Ectodermal cell (in vitro differentiated cells): ENCODE data around the gene COA5.

Experiments used
- H3K27ac ChIP-seq: 2 replicates; pipeline ENCODE4 v1.7.0; 2013; ENCODE audit warnings: mild to moderate bottlenecking, low read depth, low read length; ENCODE audit not compliant: insufficient read depth, poor library complexity, severe bottlenecking
- H3K27me3 ChIP-seq: 2 replicates; pipeline ENCODE4 v1.7.0; 2013; ENCODE audit warnings: mild to moderate bottlenecking, low read length; ENCODE audit not compliant: insufficient read depth, control insufficient read depth, poor library complexity, severe bottlenecking
- H3K36me3 ChIP-seq: one replicate; pipeline ENCODE4 v1.7.0; 2013; ENCODE audit warnings: low read length; ENCODE audit not compliant: control insufficient read depth, insufficient read depth
- H3K4me1 ChIP-seq: one replicate; pipeline ENCODE4 v1.7.0; 2013; ENCODE audit warnings: low read length; ENCODE audit not compliant: control insufficient read depth, insufficient read depth
- H3K4me3 ChIP-seq: 2 replicates; pipeline ENCODE4 v1.7.0; 2013; ENCODE audit warnings: low read depth, low read length, control low read depth; ENCODE audit not compliant: insufficient read depth
- H3K9me3 ChIP-seq: 2 replicates; pipeline ENCODE4 v1.7.0; 2013; ENCODE audit warnings: mild to moderate bottlenecking, low read length, moderate library complexity; ENCODE audit not compliant: control insufficient read depth
- WGBS, 2 experiments: methylation state at CpG; one replicate each; pipeline ENCODE4 v1.1.7; 2013; ENCODE audit warnings: missing lambda C conversion rate in 2 of 2; 5-methylcytosine and 5-hydroxymethylcytosine counted together

The COA5 gene

DNA sequence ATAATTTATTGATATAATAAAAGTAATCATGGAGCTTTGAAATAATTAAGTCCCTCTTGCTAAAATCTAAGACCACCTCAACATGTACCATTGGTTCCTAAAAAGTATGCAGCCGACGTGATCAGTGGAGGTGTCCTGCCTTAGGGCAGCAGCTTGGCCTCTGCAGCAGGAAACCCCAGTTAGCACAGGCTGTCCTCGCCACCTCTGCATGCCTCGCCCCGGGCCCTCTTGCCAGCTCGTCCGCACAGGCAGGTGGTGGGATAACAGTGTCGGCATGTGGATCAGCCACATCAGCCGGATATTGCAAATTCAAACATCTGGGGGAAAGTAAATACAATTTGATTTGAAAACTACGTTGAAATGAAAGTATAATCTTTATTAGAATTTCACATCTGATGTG, 22.9 kb downstream of the COA5 start:
- 95 to 97% methylated on average over 10 of the region's 10 CpGs for WGBS, 2 experiments
- Histone ChIP-seq H3K4me3 (no peak overlapping the region), H3K36me3 (no peaks in the 10 kb centered on the region)

DNA sequence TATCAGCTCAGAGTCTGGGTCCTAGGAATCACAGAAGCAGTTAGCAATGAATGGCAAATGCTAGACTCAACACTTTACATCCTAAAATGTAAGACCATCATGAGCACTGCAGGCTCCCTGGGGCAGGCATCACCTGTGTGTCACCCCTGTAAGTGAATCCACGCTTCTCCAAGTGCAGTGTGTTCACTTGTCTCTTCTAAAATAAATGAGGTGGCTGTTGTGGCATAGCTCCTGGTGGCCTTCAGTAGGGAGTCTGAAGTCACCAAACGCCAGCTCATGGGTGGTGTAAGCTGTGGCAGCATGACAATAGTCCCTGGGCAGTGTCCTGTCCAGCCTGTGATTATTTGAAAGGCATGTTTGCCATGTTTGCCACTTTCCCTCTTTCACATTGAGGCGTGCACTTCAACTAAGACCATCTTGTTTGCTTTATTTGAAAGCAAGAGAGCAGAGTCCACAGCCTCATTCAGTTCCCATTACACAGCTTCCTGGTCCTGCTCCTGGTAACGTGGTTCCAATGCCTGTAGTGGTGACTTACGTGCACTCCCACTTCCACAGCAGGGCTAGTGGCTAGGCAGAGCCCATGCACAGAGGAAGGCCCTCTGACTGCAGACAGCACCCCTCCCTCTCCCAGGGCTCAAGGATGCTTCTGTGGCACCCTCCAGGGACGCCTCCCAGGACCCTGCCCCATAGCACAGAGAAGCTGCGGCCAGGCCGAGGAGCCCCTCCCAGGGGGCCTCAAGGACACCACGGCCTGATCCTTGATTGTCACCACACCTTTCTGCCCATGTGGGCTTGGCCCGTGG, 24.3 kb downstream of the COA5 start:
- Histone ChIP-seq H3K4me1 (no peaks in the 10 kb centered on the region), H3K36me3 (no peaks in the 10 kb centered on the region), H3K27me3 (no peaks in the 10 kb centered on the region), H3K27ac (no peak overlapping the region), H3K9me3 (no peaks in the 10 kb centered on the region), H3K4me3 (no peak overlapping the region)
- WGBS, 2 experiments = 92 to 94% methylated on average over 10 of the region's 10 CpGs

More for the DNA sequence above, 22.9 kb downstream of the COA5 start:
- no peak overlapping the region for H3K27ac ChIP-seq
- H3K27me3 ChIP-seq = no peaks in the 10 kb centered on the region
- H3K4me1 ChIP-seq = no peaks in the 10 kb centered on the region
- H3K9me3 ChIP-seq = no peaks in the 10 kb centered on the region

DNA sequence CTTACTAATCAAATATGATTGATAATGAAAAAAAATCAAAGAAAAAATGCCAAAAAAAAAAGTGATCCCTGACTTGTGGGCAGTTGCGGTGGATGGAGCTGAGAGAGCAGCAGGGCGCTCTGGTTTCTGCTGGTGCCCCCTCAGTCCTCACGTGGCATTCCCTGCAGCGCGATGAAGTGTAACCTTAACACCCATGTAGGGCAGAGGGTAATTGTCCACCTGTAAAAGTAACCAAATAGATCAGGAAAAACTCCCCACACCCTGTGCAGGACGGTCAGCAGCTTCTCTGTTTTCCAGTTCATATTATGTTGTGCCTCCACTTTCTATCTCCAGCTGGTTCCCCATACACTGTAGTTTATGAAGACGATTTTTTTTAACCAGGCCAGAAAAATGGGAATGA, 25.0 kb downstream of the COA5 start:
- WGBS, 2 experiments = 92% methylated on average over 7 of the region's 7 CpGs
- Histone ChIP-seq H3K4me3 (no peak overlapping the region), H3K36me3 (no peaks in the 10 kb centered on the region), H3K27me3 (no peaks in the 10 kb centered on the region), H3K27ac (no peak overlapping the region), H3K9me3 (no peaks in the 10 kb centered on the region), H3K4me1 (no peaks in the 10 kb centered on the region)

DNA sequence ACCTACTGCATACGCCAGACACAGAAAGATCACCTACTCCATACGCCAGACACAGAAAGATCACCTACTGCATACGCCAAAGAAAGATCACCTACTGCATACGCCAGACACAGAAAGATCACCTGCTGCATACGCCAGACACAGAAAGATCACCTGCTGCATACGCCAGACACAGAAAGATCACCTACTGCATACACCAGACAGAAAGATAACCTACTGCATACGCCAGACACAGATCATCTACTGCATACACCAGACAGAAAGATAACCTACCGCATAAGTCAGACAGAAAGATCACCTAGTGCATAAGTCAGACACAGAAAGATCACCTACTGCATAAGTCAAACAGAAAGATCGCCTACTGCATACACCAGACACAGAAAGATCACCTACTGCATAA, 25.8 kb downstream of the COA5 start:
- H3K27me3 ChIP-seq = no peaks in the 10 kb centered on the region
- H3K27ac ChIP-seq = no peak overlapping the region
- no peaks in the 10 kb centered on the region for H3K36me3 ChIP-seq

DNA sequence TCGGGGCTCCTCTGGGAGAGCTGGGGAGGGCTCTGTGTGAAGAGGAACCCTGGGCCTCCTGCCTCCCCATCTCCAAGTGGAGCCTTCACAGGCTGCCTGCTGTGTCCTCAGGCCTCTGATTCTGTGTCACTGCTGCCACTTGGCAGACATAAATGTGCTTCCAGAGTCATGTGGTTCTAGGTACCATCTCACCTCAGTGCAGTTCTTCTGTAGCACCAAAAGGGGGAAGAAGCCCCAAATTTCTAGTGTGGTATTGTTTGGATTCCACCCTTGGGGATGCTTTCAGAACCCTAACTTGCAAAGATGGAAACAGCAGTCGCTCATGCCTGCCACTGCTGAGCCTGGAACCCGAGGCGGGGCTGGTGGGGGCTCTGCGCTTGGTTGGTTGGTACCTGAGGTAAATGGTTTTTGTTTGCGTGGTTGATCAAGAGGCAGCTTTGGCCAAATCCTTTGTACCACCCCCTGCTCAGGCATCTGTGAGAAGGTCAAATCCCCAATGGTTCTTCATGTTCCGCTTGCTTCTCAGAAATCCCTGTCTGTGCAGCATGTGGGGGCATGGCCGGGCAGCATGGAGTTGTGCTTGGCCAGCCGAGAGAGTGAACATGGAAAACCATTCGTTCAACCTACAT, 27.5 kb downstream of the COA5 start:
- H3K4me1 ChIP-seq = no peaks in the 10 kb centered on the region
- no peaks in the 10 kb centered on the region for H3K9me3 ChIP-seq
- WGBS, 2 experiments = 95% methylated on average over 10 of the region's 10 CpGs
- no peak overlapping the region for H3K4me3 ChIP-seq
- H3K36me3 ChIP-seq = no peaks in the 10 kb centered on the region
- no peaks in the 10 kb centered on the region for H3K27me3 ChIP-seq
- no peak overlapping the region for H3K27ac ChIP-seq

More for the DNA sequence above, 25.8 kb downstream of the COA5 start:
- Histone ChIP-seq H3K9me3 (no peaks in the 10 kb centered on the region), H3K4me1 (no peaks in the 10 kb centered on the region), H3K4me3 (no peak overlapping the region)
- 91 to 92% methylated on average over 9 of the region's 9 CpGs for WGBS, 2 experiments

DNA sequence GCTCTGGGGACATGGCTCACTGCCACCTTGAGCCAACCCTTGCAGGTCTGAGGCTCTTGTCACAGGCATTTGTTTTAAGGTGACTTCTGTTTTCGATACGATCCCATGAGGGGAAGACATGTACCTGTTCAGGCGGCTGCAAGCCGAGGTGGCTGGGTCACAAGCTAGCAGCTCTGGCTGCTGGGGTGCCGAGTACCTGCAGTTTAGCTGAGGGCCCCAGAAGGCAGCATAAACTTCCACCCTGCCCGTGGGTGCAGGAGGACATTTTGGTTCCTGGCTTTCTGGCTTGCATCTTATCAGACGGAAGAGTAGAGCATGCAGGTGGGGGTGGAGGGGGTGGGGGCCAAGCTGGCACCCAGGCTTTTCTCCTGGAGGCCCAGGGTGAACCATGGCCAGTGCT, 28.4 kb downstream of the COA5 start:
- no peak overlapping the region for H3K27ac ChIP-seq
- H3K9me3 ChIP-seq = no peaks in the 10 kb centered on the region
- no peaks in the 10 kb centered on the region for H3K36me3 ChIP-seq
- H3K4me1 ChIP-seq = no peaks in the 10 kb centered on the region
- H3K27me3 ChIP-seq = no peaks in the 10 kb centered on the region
- WGBS, 2 experiments = 94 to 96% methylated on average over 7 of the region's 7 CpGs
- no peak overlapping the region for H3K4me3 ChIP-seq

DNA sequence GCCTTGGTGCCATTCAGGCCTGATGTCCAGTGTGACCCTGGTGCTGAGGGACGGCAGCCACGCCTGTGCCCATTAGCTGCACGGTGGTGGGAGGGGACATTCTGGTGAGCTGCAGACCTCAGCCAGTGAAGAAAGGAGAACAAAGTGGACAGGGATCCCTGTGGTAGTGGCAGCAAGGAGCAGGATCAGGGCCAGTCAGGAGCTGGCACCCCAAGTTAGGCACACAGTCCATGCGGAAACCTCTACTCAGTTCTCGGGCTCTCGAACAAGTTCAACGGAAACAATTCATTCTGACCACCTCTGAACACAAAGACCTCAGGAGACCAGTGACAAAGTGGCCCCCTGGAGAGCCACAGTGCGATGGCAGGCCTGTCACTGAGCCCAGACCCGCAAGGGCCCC, 30.1 kb downstream of the COA5 start:
- Histone ChIP-seq H3K27ac (no peak overlapping the region), H3K36me3 (no peaks in the 10 kb centered on the region), H3K27me3 (no peaks in the 10 kb centered on the region), H3K4me1 (no peaks in the 10 kb centered on the region), H3K9me3 (no peaks in the 10 kb centered on the region), H3K4me3 (no peak overlapping the region)
- WGBS, 2 experiments = 94% methylated on average over 9 of the region's 9 CpGs

DNA sequence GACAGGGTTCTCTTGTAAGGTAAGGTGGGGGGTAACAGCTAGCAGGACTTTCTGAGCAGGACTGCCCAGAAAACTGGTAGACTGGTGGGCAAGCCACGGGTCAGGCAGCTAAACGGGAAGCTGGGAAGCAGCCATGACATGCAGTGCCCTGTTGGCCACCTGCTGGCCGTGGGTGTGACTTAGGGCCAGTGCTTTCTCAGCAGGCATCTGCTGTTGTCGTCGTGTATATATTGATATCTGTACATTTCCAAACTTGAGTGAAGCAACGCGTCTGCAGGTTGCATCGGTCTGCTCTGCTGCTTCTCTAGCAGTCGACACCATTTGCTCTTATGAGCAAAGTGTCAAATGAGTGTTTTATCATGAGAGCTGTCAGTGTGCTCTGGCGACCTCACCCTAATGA, 31.0 kb downstream of the COA5 start:
- Histone ChIP-seq H3K27ac (no peak overlapping the region), H3K4me1 (no peaks in the 10 kb centered on the region), H3K36me3 (no peaks in the 10 kb centered on the region), H3K4me3 (no peak overlapping the region), H3K27me3 (no peaks in the 10 kb centered on the region), H3K9me3 (no peaks in the 10 kb centered on the region)
- 91 to 92% methylated on average over 10 of the region's 10 CpGs for WGBS, 2 experiments

DNA sequence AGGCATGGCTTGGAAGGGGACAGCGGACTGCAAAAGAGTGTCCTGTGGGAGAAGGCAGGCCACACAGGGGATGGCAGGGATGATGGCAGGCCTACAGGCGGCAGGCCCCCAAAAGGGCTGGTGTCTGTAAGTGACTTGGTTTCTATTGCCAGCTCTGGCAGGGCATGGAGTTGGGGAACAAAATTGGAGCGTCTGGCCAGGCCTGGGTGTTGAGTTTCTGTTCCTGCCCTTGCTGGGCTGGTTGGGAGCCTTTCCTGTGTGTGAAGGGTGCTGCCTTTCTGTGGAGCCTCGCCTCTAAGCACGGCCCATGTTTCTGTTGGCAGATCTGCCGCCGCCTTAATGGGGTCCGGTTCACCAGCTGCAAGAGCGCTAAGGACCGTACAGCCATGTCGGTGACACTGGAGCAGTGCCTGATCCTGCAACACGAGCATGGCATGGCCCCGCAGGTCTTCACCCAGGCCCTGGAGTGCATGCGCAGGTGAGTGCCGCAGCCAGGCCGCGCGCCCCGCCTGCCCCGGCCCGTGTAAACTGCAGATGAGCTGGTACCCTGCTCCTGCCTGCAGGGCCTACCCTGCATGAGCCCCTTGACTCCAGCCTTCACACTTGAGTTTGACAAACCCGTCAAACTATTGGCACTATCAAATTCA, 31.5 kb downstream of the COA5 start:
- 95 to 96% methylated on average over 21 to 22 of the region's 22 CpGs for WGBS, 2 experiments
- H3K36me3 ChIP-seq = no peaks in the 10 kb centered on the region

DNA sequence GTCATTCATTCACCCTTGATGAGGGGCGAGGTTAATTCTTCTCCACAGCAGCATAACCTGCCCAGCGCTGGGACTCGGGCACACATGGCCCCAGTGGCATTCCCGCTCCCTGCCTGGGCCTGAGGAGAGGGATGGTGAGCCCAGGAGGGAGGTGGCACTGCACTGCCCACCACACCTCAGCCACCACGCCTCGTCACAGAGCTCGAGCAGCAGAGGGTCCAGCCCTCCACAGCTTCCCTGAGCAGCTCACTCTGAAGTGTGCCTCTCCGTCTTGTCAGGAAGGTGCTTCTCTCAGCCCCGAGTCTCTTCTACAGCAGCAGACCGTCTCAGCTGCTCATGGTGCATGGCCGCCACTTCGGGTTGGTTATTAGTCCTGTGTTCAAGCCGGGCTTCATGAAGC, 34.9 kb downstream of the COA5 start:
- Histone ChIP-seq H3K27ac (no peak overlapping the region), H3K4me3 (no peak overlapping the region), H3K27me3 (no peaks in the 10 kb centered on the region), H3K9me3 (no peaks in the 10 kb centered on the region), H3K36me3 (no peaks in the 10 kb centered on the region), H3K4me1 (no peaks in the 10 kb centered on the region)
- 94 to 95% methylated on average over 13 of the region's 13 CpGs for WGBS, 2 experiments

More for the DNA sequence above, 31.5 kb downstream of the COA5 start:
- Histone ChIP-seq H3K9me3 (no peaks in the 10 kb centered on the region), H3K27ac (no peak overlapping the region), H3K27me3 (no peaks in the 10 kb centered on the region), H3K4me3 (no peak overlapping the region), H3K4me1 (no peaks in the 10 kb centered on the region)
